Psoas muscle (tissue), 8 donors: ENCODE data around the gene ZDHHC7. TPM values are rescaled to one million over a fixed set of nuclear protein-coding genes. Genes with fewer than 3 reads are reported as not detected.

ENCODE experiments used
- ATAC-seq, 4 donors: fragments of 200-7000 bp; cut with Tn5 transposase; one replicate each; pipeline ENCODE4 v1.9.1; 2020; ENCODE audit warnings: moderate library complexity in 3 of 4, mild to moderate bottlenecking in 2 of 4
- DNase-seq, 2 donors: peaks; one replicate each; pipeline ENCODE4 v3.0.0-alpha.2; 2020
- H3K27ac ChIP-seq: fragments of 200-600 bp; one replicate; pipeline ENCODE4 v1.8.0; 2022
- H3K27me3 ChIP-seq, 3 donors: fragments of 200-600 bp in 1 of 3; one replicate each; pipeline versions ENCODE4 v1.6.1 to v1.8.0; 2013 to 2022; ENCODE audit warnings: low read length in 2 of 3, mild to moderate bottlenecking in 2 of 3, moderate library complexity in 1 of 3; ENCODE audit not compliant: insufficient read depth in 3 of 3
- H3K36me3 ChIP-seq, 2 donors: fragments of 200-600 bp in 1 of 2; one replicate each; pipeline versions ENCODE4 v1.6.1 to v1.8.0; 2013 to 2022; ENCODE audit warnings: low read depth in 1 of 2, mild to moderate bottlenecking in 1 of 2, moderate library complexity in 1 of 2; ENCODE audit not compliant: insufficient read depth in 1 of 2
- H3K4me1 ChIP-seq: fragments of 200-600 bp; one replicate; pipeline ENCODE4 v1.8.0; 2022
- H3K4me3 ChIP-seq: fragments of 200-600 bp; one replicate; pipeline ENCODE4 v1.8.0; 2022; ENCODE audit warnings: mild to moderate bottlenecking
- H3K9me3 ChIP-seq: fragments of 200-600 bp; one replicate; pipeline ENCODE4 v1.8.0; 2022
- WGBS, 3 donors: extraction: QIAGEN DNeasy Blood & Tissue Kit; methylation state at CpG; one replicate each; pipeline versions ENCODE4 v1.1.6 to v1.1.7; 2013; 5-methylcytosine and 5-hydroxymethylcytosine counted together
- intact Hi-C, 2 donors: fragments of 100-400 bp; cut with DNase I; formaldehyde crosslinking; loops; one replicate each; pipeline versions ENCODE4 v1.11.0 to v1.14.2; 2022
- polyA plus RNA-seq, 3 donors: library from polyadenylated mRNA; stranded (reverse); fragments of 200-250 nt; gene quantifications; one replicate each; pipeline ENCODE4 v1.2.3, GENCODE V29; 2013
- total RNA-seq, 4 donors: library from RNA; stranded (reverse); fragmentation: NEBNext Ultra II Directional in 2 of 4; extraction: Animal tissue kit (Norgen Biotek cat#: 25700) in 2 of 4; gene quantifications; one replicate each; pipeline versions ENCODE4 v1.2.1 to v1.2.4, GENCODE V29; 2021 to 2023
- TF ChIP-seq, protein P1 (sequence below): fragments of 200-600 bp; IDR thresholded peaks from one replicate; pipeline ENCODE4 v1.8.0; 2022; ENCODE audit warnings: antibody characterized with exemption
- donor health status: healthy with polysubstance abuse.
- donor health status: DM: no; HTN: no; CAD: no; lungs with moderate emphysema.
- donor health status: Bipolar disorder and iron deficiency.
- donor health status: healthy.
- donor health status: DM: yes; HTN: yes; CAD: no.
- donor health status: DM: no; HTN: no; CAD: no.
- donor health status: DM: no; HTN: no; CAD: no.
- donor health status: DM: yes; HTN: yes; CAD: no.

ZDHHC7 gene
- total and polyA plus RNA-seq, 7 donors: 19.7 to 96.0 (median 38.0) TPM

DNA sequence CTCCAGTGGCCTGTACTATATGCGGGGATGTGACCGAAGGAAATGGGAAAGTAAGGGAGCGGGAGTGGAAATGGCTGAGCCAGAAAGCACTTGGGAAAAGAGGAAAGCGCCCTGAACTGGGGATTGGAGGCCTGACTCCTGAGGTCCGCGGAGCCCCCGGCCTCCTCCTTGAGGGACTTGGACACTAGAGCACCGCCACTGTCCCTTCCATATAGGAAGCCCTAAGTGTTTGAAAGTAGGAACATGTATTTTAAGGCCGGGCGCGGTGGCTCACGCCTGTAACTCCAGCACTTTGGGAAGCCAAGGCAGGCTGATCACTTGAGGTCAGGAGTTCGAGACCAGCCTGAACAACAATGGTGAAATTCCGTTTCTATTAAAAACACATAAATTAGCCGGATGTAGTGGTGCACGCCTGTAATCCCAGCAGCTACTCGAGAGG is 530 bp upstream of the ZDHHC7 start:
- Histone ChIP-seq H3K27me3 (peaks cover 0 to 5% (median 0%) of the 10 kb centered on the region in 3 donors), H3K9me3 (no peaks in the 10 kb centered on the region), H3K4me3 (peak overlapping the region; percentile 84), H3K27ac (peak overlapping the region; percentile 99), H3K36me3 (no peaks in the 10 kb centered on the region), H3K4me1 (peaks cover 33% of the 10 kb centered on the region)
- 9 to 10% (median 9%) methylated on average over 17 of the region's 17 CpGs for WGBS, 3 donors
- TF ChIP-seq, protein P1, sequence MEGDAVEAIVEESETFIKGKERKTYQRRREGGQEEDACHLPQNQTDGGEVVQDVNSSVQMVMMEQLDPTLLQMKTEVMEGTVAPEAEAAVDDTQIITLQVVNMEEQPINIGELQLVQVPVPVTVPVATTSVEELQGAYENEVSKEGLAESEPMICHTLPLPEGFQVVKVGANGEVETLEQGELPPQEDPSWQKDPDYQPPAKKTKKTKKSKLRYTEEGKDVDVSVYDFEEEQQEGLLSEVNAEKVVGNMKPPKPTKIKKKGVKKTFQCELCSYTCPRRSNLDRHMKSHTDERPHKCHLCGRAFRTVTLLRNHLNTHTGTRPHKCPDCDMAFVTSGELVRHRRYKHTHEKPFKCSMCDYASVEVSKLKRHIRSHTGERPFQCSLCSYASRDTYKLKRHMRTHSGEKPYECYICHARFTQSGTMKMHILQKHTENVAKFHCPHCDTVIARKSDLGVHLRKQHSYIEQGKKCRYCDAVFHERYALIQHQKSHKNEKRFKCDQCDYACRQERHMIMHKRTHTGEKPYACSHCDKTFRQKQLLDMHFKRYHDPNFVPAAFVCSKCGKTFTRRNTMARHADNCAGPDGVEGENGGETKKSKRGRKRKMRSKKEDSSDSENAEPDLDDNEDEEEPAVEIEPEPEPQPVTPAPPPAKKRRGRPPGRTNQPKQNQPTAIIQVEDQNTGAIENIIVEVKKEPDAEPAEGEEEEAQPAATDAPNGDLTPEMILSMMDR: no peak
- intact Hi-C loops: no loop called here
- ATAC-seq (peak in 2 of 4 donors; percentile 46 to 59), DNase-seq (no peak)

DNA sequence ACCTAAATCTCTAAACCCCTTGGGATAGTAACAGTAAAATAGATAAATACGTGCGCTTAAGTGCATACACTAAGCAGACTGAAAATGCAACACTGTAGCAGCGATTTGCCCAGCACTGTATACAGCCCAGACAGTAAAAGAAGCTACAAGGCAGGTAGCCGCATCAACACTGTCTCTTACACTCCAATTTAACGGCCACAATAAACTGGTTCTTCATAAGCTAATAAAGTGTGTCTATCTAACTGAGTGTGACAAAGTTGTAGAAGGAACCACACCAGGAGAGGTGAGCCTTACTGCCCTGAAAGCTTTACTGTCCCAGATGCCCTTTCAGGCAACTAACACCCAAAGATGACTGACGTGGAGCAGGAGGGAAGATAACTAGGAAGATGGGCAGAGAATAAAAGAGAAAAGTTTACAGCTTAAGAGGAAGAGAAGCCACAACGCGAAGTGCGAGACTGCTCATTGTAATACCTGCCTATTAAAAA is 847 bp downstream of the ZDHHC7 start:
- Histone ChIP-seq H3K9me3 (no peaks in the 10 kb centered on the region), H3K4me3 (peak overlapping the region; percentile 84), H3K27me3 (no peaks in the 10 kb centered on the region), H3K27ac (peak overlapping the region; percentile 99), H3K36me3 (no peaks in the 10 kb centered on the region), H3K4me1 (peaks cover 46% of the 10 kb centered on the region)
- intact Hi-C loops: no loop called here
- TF ChIP-seq, protein P1: no peak
- DNase-seq (no peak), ATAC-seq (peak in 1 of 4 donors; percentile 2)
- WGBS, 3 donors: 20 to 27% (median 23%) methylated on average over 9 of the region's 9 CpGs

DNA sequence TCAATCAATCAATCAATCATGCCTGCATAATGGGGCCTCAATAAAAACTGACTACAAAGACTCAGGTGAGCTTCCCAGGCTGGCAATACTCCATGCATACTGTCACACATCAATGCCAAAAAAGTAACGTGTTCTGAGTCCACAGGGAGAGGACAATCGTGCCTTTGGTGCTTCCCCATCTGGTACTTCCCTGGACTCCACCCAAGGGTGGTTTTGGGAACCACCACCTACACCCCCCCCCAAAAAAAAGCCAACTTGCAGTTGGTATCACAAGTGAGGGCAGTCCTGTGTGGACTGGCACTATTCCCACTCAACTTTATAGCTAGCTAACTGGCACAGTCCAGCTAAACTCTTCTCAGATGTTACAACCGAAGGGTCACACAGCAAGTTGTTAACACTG is 3.1 kb downstream of the ZDHHC7 start:
- Histone ChIP-seq H3K4me3 (no peak overlapping the region), H3K9me3 (no peaks in the 10 kb centered on the region), H3K27me3 (no peaks in the 10 kb centered on the region), H3K36me3 (no peaks in the 10 kb centered on the region), H3K4me1 (peaks cover 67% of the 10 kb centered on the region), H3K27ac (no peak overlapping the region)
- DNase-seq (no peak), ATAC-seq (no peak)
- intact Hi-C loops: no loop called here
- TF ChIP-seq, protein P1: no peak
- 31 to 59% (median 35%) methylated on average over 3 of the region's 3 CpGs for WGBS, 3 donors

DNA sequence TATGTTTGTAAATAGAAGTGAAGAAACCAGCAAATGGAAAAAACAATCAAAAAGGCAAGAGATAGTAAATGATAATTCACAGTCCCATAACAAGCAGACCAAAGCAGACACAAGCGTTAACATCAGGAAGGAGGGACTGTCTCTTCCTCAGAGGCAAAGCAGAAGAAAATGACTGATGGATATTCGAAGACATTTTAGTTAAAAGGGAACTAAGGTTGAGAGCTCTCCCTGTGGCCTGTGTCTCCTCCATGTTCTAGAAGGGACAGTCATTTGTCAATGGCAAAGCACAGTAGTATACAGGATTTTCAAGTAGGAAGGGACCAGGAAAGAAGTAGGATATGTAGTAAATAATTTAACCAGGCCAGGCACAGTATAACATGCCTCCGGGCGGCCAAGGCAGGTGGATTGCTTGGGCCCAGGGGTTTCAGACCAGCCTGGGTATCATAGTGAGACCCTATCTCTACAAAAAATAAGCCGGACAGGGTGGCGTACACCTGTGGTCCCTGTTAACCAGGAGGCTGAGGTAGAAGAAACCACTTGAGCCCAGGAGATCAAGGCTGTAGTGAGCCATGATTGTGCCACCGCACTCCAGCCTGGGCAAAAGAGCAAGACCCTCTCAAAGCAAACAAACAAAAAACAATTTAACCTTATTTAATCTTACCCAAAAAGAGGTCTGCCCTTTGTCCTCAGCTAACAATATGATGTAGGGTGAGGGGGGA is 3.7 kb downstream of the ZDHHC7 start:
- ATAC-seq (no peak), DNase-seq (peak in 1 of 2 donors; percentile 41)
- H3K27me3 ChIP-seq: no peaks in the 10 kb centered on the region
- no peak overlapping the region for H3K27ac ChIP-seq
- intact Hi-C loops: no loop called here
- H3K9me3 ChIP-seq: no peaks in the 10 kb centered on the region
- 89 to 99% (median 93%) methylated on average over 7 of the region's 7 CpGs for WGBS, 3 donors
- H3K36me3 ChIP-seq: no peaks in the 10 kb centered on the region
- peaks cover 73% of the 10 kb centered on the region for H3K4me1 ChIP-seq
- H3K4me3 ChIP-seq: no peak overlapping the region
- TF ChIP-seq, protein P1: no peak
